ENCODE data around the gene TOPORS. TPM values are rescaled to one million over a fixed set of nuclear protein-coding genes. Genes with fewer than 3 reads are reported as not detected.

TOPORS gene
- total and polyA plus RNA-seq, 4 donors = 4.8 to 19.9 (median 10.4) TPM

DNA sequence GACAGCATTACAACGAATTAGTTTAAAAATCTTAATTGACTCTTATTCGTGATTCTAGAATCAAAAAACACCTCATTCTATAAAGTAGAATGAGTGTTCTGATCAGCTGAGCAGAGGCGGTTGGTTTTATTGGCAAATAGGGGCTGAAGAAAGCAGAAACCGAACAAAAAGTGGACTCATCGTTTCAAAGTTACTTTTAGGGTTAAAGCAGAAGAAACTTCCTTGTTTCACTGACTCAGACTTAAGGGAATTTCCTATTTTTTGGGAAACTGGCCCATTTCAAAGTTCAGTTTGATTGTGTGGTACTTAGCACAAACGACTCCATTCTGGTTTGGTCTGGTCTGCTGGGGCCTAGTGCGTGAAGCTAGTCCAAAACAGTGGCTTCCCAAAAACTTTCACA lies 21.4 kb upstream of the TOPORS start (continued):
- no peak for TF ChIP-seq EGR1 (IDR thresholded peaks at IDR 0.05; ENCODE audit: low read depth in 2 of 2)
- no peak for TF ChIP-seq NR2F2 (IDR thresholded peaks at IDR 0.05)
- no peak for TF ChIP-seq FOXA2 (IDR thresholded peaks at IDR 0.05)
- no peak for TF ChIP-seq SP1 (IDR thresholded peaks at IDR 0.05)
- TF ChIP-seq TAF1 (conservative IDR thresholded peaks at IDR 0.05) = no peak
- TF ChIP-seq, protein P1, sequence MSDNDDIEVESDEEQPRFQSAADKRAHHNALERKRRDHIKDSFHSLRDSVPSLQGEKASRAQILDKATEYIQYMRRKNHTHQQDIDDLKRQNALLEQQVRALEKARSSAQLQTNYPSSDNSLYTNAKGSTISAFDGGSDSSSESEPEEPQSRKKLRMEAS (IDR thresholded peaks at IDR 0.05) = no peak
- no peak for TF ChIP-seq RAD21 (IDR thresholded peaks at IDR 0.05)

DNA sequence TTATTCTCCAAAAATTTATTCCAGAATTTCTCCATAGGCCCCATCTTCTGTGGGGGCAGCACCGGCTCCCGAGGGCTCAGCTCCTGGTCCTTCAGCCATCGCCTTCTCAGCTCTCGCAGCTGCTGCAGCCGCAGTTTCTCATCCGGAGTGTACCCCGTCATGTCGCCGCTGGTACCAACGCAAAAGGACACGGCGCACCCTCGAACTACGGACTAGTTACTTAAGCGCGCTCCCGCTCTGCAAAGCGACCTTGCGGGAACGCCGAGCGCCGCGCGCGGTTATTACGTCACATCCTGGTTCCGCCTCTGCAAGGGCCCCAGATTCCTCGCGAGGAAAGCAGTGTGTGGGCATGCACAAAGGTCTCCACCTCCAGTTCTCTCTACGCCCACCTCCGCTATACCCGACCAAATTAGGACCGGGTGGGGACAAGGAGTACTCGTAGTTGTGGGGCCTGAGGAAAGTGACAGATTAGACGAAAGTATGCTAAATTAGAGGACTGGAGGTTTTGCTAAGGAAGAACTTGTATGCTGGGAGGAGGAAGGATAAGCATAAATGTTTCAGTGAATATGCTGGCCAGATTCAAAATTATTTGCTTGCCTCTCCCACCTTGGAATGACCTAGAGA lies 20.6 kb upstream of the TOPORS start, which contains the start of gene NDUFB6:
TSS of gene NDUFB6 (minus strand) at position 260 of the 624 bp plus-strand sequence. CDS start at position 161, 99 bp downstream.
- under 1% methylated on average over 36 of the region's 36 CpGs for WGBS
- peak; percentile 44 to 56 for TF ChIP-seq HNF4A (conservative IDR thresholded peaks at IDR 0.05)
- TF ChIP-seq, protein P2, sequence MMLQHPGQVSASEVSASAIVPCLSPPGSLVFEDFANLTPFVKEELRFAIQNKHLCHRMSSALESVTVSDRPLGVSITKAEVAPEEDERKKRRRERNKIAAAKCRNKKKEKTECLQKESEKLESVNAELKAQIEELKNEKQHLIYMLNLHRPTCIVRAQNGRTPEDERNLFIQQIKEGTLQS (IDR thresholded peaks at IDR 0.05) = peak; percentile 62
- TF ChIP-seq, protein P3, sequence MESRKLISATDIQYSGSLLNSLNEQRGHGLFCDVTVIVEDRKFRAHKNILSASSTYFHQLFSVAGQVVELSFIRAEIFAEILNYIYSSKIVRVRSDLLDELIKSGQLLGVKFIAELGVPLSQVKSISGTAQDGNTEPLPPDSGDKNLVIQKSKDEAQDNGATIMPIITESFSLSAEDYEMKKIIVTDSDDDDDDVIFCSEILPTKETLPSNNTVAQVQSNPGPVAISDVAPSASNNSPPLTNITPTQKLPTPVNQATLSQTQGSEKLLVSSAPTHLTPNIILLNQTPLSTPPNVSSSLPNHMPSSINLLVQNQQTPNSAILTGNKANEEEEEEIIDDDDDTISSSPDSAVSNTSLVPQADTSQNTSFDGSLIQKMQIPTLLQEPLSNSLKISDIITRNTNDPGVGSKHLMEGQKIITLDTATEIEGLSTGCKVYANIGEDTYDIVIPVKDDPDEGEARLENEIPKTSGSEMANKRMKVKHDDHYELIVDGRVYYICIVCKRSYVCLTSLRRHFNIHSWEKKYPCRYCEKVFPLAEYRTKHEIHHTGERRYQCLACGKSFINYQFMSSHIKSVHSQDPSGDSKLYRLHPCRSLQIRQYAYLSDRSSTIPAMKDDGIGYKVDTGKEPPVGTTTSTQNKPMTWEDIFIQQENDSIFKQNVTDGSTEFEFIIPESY (IDR thresholded peaks at IDR 0.05) = peak; percentile 97
- peak; percentile 24 for TF ChIP-seq FOXA1 (IDR thresholded peaks at IDR 0.05)
- peak in 1 of 2 donors; percentile 37 for TF ChIP-seq JUND (IDR thresholded peaks at IDR 0.05)
- TF ChIP-seq, protein P1 (IDR thresholded peaks at IDR 0.05) = peak; percentile 70
- TF ChIP-seq, protein P4, sequence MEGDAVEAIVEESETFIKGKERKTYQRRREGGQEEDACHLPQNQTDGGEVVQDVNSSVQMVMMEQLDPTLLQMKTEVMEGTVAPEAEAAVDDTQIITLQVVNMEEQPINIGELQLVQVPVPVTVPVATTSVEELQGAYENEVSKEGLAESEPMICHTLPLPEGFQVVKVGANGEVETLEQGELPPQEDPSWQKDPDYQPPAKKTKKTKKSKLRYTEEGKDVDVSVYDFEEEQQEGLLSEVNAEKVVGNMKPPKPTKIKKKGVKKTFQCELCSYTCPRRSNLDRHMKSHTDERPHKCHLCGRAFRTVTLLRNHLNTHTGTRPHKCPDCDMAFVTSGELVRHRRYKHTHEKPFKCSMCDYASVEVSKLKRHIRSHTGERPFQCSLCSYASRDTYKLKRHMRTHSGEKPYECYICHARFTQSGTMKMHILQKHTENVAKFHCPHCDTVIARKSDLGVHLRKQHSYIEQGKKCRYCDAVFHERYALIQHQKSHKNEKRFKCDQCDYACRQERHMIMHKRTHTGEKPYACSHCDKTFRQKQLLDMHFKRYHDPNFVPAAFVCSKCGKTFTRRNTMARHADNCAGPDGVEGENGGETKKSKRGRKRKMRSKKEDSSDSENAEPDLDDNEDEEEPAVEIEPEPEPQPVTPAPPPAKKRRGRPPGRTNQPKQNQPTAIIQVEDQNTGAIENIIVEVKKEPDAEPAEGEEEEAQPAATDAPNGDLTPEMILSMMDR (IDR thresholded peaks at IDR 0.05; ENCODE audit: low read depth, low read length, missing input control) = no peak
- peak; percentile 92 for TF ChIP-seq YY1 (IDR thresholded peaks at IDR 0.05)
- peak; percentile 48 to 49 for TF ChIP-seq EGR1 (IDR thresholded peaks at IDR 0.05; ENCODE audit: low read depth in 2 of 2)
- TF ChIP-seq RAD21 (IDR thresholded peaks at IDR 0.05) = peak in 1 of 2 donors; percentile 35
- TF ChIP-seq NR2F2 (IDR thresholded peaks at IDR 0.05) = peak; percentile 81
- TF ChIP-seq, protein P5, sequence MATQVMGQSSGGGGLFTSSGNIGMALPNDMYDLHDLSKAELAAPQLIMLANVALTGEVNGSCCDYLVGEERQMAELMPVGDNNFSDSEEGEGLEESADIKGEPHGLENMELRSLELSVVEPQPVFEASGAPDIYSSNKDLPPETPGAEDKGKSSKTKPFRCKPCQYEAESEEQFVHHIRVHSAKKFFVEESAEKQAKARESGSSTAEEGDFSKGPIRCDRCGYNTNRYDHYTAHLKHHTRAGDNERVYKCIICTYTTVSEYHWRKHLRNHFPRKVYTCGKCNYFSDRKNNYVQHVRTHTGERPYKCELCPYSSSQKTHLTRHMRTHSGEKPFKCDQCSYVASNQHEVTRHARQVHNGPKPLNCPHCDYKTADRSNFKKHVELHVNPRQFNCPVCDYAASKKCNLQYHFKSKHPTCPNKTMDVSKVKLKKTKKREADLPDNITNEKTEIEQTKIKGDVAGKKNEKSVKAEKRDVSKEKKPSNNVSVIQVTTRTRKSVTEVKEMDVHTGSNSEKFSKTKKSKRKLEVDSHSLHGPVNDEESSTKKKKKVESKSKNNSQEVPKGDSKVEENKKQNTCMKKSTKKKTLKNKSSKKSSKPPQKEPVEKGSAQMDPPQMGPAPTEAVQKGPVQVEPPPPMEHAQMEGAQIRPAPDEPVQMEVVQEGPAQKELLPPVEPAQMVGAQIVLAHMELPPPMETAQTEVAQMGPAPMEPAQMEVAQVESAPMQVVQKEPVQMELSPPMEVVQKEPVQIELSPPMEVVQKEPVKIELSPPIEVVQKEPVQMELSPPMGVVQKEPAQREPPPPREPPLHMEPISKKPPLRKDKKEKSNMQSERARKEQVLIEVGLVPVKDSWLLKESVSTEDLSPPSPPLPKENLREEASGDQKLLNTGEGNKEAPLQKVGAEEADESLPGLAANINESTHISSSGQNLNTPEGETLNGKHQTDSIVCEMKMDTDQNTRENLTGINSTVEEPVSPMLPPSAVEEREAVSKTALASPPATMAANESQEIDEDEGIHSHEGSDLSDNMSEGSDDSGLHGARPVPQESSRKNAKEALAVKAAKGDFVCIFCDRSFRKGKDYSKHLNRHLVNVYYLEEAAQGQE (IDR thresholded peaks at IDR 0.05) = peak; percentile 52
- peak; percentile 83 for TF ChIP-seq TAF1 (conservative IDR thresholded peaks at IDR 0.05)
- TF ChIP-seq HNF4G (IDR thresholded peaks at IDR 0.05) = no peak
- peak; percentile 80 to 95 for TF ChIP-seq GABPA (IDR thresholded peaks at IDR 0.05 in 1 of 2, conservative IDR thresholded peaks at IDR 0.05 in 1 of 2)
- TF ChIP-seq SP1 (IDR thresholded peaks at IDR 0.05) = peak; percentile 78
- no peak for TF ChIP-seq FOXA2 (IDR thresholded peaks at IDR 0.05)
- TF ChIP-seq RXRA (IDR thresholded peaks at IDR 0.05) = peak; percentile 52 to 68
- Histone ChIP-seq H3K4me3 (ENCODE audit: low read depth in 1 of 3, low read length in 3 of 3) (peak within 1 kb of the TSS; percentile 85 to 98 (median 90)), H3K4me1 (ENCODE audit: control insufficient read depth in 4 of 4, insufficient read depth in 4 of 4, low read length in 3 of 4) (peaks cover 3 to 24% (median 16%) of the 10 kb centered on the region in 4 donors), H3K27ac (ENCODE audit: low read depth in 1 of 2, low read length in 2 of 2) (peak within 1 kb of the TSS; percentile 79 to 91), H3K9me3 (ENCODE audit: control insufficient read depth in 4 of 4, low read length in 3 of 4) (no peaks in the 10 kb centered on the region), H3K36me3 (ENCODE audit: control insufficient read depth in 4 of 4, insufficient read depth in 3 of 4, low read depth in 1 of 4, low read length in 3 of 4) (peaks cover 0 to 6% (median 1%) of the 10 kb centered on the region in 4 donors), H3K27me3 (ENCODE audit: control insufficient read depth in 4 of 4, insufficient read depth in 4 of 4, low read length in 3 of 4) (no peaks in the 10 kb centered on the region), H3K9ac (ENCODE audit: low read depth in 1 of 2, low read length in 2 of 2) (peak within 1 kb of the TSS; percentile 81 to 90)
- DNase-seq (ENCODE audit: low spot score) = peak; percentile 92
